ENCODE data around the gene TGM3. TPM values are rescaled to one million over a fixed set of nuclear protein-coding genes. Genes with fewer than 3 reads are reported as not detected.

Gene TGM3
- total RNA-seq, 4 donors from 2014 or later: 0.21 TPM; not detected in 3

GRCh38 chr20:2252419-2252997 lies 43.3 kb upstream of the TGM3 start:
- Histone ChIP-seq H3K27me3 (no peaks in the 10 kb centered on the region), H3K4me1 (no peaks in the 10 kb centered on the region), H3K9me3 (no peaks in the 10 kb centered on the region), H3K27ac (no peak overlapping the region), H3K4me3 (no peak overlapping the region), H3K36me3 (no peaks in the 10 kb centered on the region)
- DNase-seq: no peak
- TF ChIP-seq CTCF (IDR thresholded peaks at IDR 0.05) (no peak), POLR2A (IDR thresholded peaks at IDR 0.05) (no peak)
- intact Hi-C loops (cut with DNase I; ENCODE audit: low total_unique reads): no loop called here

GRCh38 chr20:2253256-2253655 lies 42.5 kb upstream of the TGM3 start:
- no peaks in the 10 kb centered on the region for H3K4me1 ChIP-seq

DNA sequence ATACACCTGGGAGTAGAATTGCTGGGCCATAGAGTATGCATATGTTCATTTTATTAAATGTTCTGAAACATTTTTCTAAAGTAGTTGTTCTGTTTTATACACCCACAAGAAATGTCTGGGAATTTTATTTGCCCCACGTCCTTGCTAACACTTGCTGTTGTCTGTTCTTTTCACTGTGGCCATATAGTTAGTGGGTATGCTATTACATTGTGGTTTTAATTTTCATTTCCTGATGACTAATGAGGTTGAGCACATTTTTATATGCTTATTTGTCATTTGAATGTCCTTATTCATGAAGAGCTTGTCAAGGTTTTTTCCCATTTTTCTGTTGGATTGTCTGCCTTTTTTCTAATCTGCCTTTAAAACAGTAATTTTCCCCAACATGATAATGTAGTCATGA lies 41.5 kb upstream of the TGM3 start:
- H3K4me1 ChIP-seq: no peaks in the 10 kb centered on the region
- H3K27me3 ChIP-seq: no peaks in the 10 kb centered on the region
- H3K9me3 ChIP-seq: no peaks in the 10 kb centered on the region
- no peak for DNase-seq
- H3K4me3 ChIP-seq: no peak overlapping the region
- intact Hi-C loops (cut with DNase I; ENCODE audit: low total_unique reads): no loop called here
- TF ChIP-seq POLR2A (IDR thresholded peaks at IDR 0.05): no peak
- no peak for TF ChIP-seq CTCF (IDR thresholded peaks at IDR 0.05)
- H3K27ac ChIP-seq: no peak overlapping the region
- H3K36me3 ChIP-seq: no peaks in the 10 kb centered on the region

More at GRCh38 chr20:2253256-2253655, 42.5 kb upstream of the TGM3 start:
- no peak for DNase-seq
- TF ChIP-seq CTCF (IDR thresholded peaks at IDR 0.05): no peak
- TF ChIP-seq POLR2A (IDR thresholded peaks at IDR 0.05): no peak
- H3K27me3 ChIP-seq: no peaks in the 10 kb centered on the region
- H3K27ac ChIP-seq: no peak overlapping the region
- no peak overlapping the region for H3K4me3 ChIP-seq
- H3K36me3 ChIP-seq: no peaks in the 10 kb centered on the region
- no peaks in the 10 kb centered on the region for H3K9me3 ChIP-seq
- intact Hi-C loops (cut with DNase I; ENCODE audit: low total_unique reads): no loop called here

DNA sequence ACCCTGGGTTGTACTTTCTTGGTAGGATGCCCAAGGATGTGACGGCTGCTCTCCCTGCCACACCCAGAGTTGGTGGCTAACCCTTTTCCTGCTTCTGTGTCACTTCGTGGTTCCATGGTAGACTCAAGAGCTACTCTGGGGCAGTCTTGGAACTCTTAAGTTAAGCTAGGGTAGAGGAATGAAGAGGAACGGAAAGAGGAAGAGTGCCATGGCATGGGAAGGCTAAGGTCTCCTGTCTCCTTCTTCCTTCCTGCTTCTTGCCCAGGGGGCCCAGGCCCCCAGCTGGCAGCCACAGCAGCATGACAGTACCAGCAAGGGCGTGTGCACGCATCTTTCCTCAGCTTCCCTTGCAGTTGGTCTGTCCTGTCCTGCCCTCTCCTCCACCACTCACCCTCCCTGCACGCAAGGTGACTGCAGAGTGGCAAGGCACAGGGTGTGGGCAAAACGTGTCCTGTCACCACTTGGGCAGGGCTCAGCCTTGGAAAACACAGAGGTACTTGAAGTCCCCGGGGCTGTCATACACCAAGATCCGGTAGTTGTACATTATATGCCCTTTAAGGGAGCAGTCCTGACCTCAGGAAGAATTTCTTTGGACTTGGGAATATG lies 39.8 kb upstream of the TGM3 start:
- intact Hi-C loops (cut with DNase I; ENCODE audit: low total_unique reads): no loop called here
- H3K4me1 ChIP-seq: no peaks in the 10 kb centered on the region

More for the DNA sequence above, 39.8 kb upstream of the TGM3 start:
- Histone ChIP-seq H3K4me3 (no peak overlapping the region), H3K9me3 (no peaks in the 10 kb centered on the region), H3K27ac (no peak overlapping the region), H3K36me3 (no peaks in the 10 kb centered on the region), H3K27me3 (no peaks in the 10 kb centered on the region)
- DNase-seq: no peak
- TF ChIP-seq CTCF (IDR thresholded peaks at IDR 0.05) (no peak), POLR2A (IDR thresholded peaks at IDR 0.05) (no peak)
